Measurements from ENCODE around the gene ARPP19.
"Not testable (repeated sequence)": the region's sequence is repeated elsewhere in the genome, so short reads cannot be mapped to it uniquely, and the experiment has no call there.

ARPP19 gene

DNA sequence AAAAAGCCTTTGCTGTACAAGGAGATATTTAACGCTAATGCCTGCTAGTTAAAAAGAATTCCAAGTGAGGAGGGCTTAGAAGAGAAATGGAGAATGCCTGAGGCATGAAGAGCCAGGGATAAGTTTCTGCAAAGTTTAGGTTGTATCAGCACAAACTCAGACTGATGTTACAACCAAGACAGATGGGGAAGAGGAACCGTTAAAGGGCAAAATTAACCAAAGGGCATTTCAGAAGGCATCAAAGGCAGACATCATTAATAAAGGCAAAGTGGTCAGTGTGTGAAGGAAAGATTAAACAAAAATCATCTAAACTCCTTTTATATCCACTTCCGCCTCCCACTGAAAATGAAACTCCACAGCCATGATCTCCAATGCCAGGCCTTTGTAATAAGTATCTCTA lies 47.1 kb downstream of the ARPP19 start:
- no peak for DNase-seq (ENCODE audit: low read depth in 2 of 2)
- TF ChIP-seq, protein P1, sequence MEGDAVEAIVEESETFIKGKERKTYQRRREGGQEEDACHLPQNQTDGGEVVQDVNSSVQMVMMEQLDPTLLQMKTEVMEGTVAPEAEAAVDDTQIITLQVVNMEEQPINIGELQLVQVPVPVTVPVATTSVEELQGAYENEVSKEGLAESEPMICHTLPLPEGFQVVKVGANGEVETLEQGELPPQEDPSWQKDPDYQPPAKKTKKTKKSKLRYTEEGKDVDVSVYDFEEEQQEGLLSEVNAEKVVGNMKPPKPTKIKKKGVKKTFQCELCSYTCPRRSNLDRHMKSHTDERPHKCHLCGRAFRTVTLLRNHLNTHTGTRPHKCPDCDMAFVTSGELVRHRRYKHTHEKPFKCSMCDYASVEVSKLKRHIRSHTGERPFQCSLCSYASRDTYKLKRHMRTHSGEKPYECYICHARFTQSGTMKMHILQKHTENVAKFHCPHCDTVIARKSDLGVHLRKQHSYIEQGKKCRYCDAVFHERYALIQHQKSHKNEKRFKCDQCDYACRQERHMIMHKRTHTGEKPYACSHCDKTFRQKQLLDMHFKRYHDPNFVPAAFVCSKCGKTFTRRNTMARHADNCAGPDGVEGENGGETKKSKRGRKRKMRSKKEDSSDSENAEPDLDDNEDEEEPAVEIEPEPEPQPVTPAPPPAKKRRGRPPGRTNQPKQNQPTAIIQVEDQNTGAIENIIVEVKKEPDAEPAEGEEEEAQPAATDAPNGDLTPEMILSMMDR (IDR thresholded peaks at IDR 0.05; ENCODE audit: low read depth, low read length) = no peak
- no peak overlapping the region for H3K4me3 ChIP-seq (replicated peaks in 1 of 2; ENCODE audit: low read depth in 2 of 2, low read length in 2 of 2)

DNA sequence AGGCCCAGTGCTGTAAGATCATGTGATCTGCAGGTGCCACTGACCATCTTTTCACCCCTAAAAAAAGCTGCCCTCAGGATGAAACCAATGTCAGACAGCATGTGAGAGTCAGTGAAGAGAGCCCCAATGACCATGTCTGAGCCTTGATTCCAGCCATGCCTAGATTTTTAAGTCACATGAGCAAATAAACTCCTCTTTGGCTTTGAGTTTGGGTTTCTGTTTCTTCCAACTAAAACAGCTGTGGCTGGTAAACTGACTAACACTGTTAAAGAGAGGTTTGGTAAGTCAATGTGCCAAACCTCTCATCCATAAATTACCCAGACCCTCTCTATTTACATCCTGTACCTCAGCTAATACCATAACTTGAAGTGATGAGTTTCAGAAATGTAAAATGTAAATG lies 48.4 kb downstream of the ARPP19 start:
- no peak for DNase-seq (ENCODE audit: low read depth in 2 of 2)
- TF ChIP-seq, protein P1 (IDR thresholded peaks at IDR 0.05; ENCODE audit: low read depth, low read length) = no peak
- H3K4me3 ChIP-seq (replicated peaks in 1 of 2; ENCODE audit: low read depth in 2 of 2, low read length in 2 of 2) = no peak overlapping the region

DNA sequence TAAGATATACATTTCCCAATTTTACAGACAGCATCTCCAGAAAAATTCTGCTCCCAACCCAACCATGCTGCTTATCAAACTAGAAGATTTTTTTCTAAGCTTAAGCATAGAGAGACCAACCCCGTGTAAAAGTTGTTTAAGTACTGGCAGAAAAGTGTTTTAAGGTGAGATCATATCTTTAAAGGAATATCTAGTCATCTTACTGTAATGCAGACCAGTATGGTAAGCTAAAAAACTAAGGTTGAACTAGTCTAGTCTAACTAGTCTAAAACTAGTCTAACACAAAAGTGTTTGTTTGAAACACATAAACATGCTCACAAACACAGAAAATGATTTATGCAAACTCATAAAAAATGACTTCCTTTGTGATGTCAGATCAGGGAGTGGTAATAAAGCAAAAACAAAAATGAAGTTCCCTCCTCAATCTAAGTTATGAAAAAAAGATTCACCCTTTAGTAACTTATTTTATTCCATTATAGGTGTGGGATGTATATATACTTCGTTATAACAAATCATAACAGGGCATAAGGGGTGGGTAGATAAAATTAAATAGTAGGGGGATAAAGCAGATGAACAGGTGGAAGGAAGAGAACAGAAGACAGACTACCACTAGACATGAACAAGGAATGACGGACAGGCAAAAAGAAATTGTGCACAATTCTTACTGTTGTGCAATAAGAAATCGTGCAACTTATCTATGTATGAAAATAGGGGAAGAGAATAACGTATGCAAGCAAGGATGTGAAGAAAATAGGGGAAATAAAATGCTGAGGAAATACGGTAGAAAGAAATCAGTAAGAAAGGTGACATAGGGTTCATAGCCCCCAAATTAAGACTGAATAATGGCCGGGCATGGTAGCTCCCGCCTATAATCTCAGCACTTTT lies 50.1 kb downstream of the ARPP19 start:
- no peak for DNase-seq (ENCODE audit: low read depth in 2 of 2)
- no peak overlapping the region for H3K4me3 ChIP-seq (replicated peaks in 1 of 2; ENCODE audit: low read depth in 2 of 2, low read length in 2 of 2)
- TF ChIP-seq, protein P1 (IDR thresholded peaks at IDR 0.05; ENCODE audit: low read depth, low read length) = no peak

DNA sequence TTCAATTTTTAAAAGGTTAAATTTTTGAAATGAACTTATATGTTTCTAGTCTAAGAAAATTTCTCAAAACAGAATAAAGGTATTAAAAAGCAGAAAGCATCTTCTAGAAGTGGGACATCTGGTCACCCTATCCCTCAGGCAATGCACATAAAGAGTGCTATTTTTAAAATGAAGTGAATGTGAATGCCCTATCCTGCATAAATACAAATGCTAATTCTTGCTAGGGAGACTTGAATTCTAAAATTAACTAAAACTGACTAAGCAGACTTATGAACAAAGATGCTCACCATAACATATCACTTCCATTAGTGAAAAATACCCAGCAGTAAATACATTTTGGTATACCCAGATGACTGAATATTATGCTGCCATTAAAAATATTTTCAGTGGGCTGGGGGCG lies 51.8 kb downstream of the ARPP19 start:
- TF ChIP-seq, protein P1 (IDR thresholded peaks at IDR 0.05; ENCODE audit: low read depth, low read length) = no peak
- H3K4me3 ChIP-seq (replicated peaks in 1 of 2; ENCODE audit: low read depth in 2 of 2, low read length in 2 of 2) = no peak overlapping the region
- DNase-seq (ENCODE audit: low read depth in 2 of 2) = no peak

DNA sequence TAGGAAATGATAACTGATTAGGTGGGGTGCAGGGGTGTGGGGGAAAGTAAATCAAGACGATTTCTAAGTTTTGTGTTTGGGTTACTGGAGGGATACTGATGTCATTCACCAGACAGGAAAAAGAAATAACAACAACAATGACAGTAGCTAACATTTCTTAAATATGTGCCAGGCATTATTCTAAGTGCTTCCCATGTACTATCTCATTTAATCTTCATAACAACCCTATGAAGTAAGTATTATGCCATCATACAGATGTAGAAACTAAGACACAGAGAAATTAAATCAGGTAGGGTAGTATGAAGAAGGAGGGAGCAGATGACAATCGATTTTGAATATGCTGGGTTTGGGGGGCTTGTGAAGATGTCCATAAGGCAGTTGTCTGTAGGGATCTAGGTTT lies 53.5 kb downstream of the ARPP19 start:
- no peak for DNase-seq (ENCODE audit: low read depth in 2 of 2)
- H3K4me3 ChIP-seq (replicated peaks in 1 of 2; ENCODE audit: low read depth in 2 of 2, low read length in 2 of 2) = no peak overlapping the region
- TF ChIP-seq, protein P1 (IDR thresholded peaks at IDR 0.05; ENCODE audit: low read depth, low read length) = no peak

DNA sequence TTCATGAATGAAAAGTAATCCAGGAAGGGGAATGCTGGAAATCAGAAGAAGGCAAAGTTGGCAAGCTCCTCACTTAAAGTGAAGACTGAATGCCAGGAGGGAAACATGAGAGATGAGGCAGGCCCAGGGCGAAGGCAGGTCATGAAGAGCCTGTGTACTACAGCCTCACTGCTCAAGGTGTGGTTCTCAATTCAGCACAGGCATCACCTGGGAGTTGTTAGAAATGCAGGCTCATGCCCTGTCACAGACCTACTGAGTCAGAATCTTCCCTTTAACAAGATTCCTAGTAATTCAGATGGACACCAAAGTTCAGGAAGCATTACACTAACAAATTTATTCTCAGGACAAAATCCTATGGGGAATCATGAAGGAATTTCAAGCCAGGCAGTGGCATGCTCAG lies 54.3 kb downstream of the ARPP19 start:
- DNase-seq (ENCODE audit: low read depth in 2 of 2) = no peak
- no peak overlapping the region for H3K4me3 ChIP-seq (replicated peaks in 1 of 2; ENCODE audit: low read depth in 2 of 2, low read length in 2 of 2)
- TF ChIP-seq, protein P1 (IDR thresholded peaks at IDR 0.05; ENCODE audit: low read depth, low read length) = no peak

DNA sequence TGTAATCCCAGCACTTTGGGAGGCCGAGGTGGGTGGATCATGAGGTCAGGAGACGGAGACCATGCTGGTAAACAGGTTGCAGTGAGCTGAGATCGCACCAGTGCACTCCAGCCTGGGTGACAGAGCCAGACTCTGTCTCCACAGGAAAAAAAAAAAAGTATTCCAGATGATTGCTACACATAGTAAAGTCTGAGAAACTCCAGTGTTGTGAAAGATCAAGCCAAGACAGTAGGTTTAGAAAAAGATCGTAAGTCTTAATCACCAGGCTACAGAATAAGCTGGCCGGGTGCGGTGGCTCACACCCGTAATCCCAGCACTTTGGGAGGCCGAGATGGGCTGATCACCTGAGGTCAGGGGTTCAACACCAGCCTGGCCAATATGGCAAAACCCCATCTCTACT lies 56.0 kb downstream of the ARPP19 start:
- DNase-seq (ENCODE audit: low read depth in 2 of 2) = peak; percentile 6 to 61
- H3K4me3 ChIP-seq (replicated peaks in 1 of 2; ENCODE audit: low read depth in 2 of 2, low read length in 2 of 2) = not testable (repeated sequence)
